ENCODE results near the gene PANK4. TPM values are rescaled to one million over a fixed set of nuclear protein-coding genes. Genes with fewer than 3 reads are reported as not detected.

PANK4 gene
- total RNA-seq, 1 donor from 2014 or later, result 26.1 TPM

DNA sequence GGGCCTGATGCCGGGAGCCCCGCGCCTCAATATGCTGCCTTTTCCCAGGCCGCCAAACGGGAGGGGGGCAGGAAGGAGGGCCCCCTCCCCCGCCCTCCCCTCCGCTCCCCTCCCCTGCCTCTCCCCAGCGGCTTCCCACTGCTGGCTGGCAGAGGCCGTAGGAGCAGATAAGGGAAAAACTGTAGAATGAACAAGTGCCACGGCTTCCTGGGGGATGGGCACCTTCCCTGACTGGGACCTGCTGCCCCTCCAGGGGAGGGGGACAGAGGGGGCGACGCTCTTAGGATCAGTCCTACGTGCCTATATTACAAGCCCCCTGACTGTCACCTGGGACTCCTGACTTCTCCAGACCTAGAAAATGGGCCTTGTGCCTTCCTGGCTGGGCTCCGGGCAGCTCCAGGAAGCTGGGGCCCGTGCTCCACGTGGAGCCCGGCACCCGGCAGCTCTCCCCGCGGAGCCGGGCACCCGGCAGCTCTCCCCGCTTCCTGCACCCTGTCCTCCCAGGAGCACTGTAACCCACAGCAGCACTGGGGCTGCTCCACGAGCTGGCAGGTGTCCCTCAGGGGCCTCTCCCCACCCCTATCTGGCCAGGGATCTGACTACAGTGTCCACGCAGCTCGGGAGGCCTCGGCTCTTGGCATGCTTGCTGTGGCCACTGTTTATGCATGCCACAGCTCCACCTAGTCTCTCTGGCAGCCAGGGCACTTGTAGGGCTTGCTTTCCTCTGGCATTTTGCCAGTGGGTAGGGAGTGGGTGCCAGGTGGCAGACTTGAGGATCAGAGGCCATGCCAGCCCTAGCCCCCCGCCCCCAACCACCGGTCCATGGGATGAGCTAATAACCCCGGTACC lies 4.3 kb upstream of the PANK4 start:
- H3K36me3 ChIP-seq (ENCODE audit: control insufficient read depth in 3 of 3, insufficient read depth in 3 of 3, low read length in 3 of 3), result no peaks in the 10 kb centered on the region
- peak overlapping the region in 2 of 3 donors; percentile 33 to 60 for H3K9ac ChIP-seq (ENCODE audit: low read depth in 1 of 3, low read length in 3 of 3)
- peak overlapping the region in 1 of 3 donors; percentile 29 for H3K4me3 ChIP-seq (ENCODE audit: low read length in 3 of 3)
- H3K9me3 ChIP-seq (ENCODE audit: control insufficient read depth in 3 of 3, low read length in 3 of 3), result no peaks in the 10 kb centered on the region
- H3K27ac ChIP-seq (ENCODE audit: low read depth, low read length), result no peak overlapping the region
- H3K27me3 ChIP-seq (ENCODE audit: control insufficient read depth in 3 of 3, insufficient read depth in 3 of 3, low read length in 3 of 3), result peaks cover 3 to 17% (median 15%) of the 10 kb centered on the region in 3 donors
- H3K4me1 ChIP-seq (ENCODE audit: control insufficient read depth in 3 of 3, insufficient read depth in 3 of 3, low read length in 3 of 3), result peaks cover 55 to 65% (median 59%) of the 10 kb centered on the region in 3 donors

- no peaks in the 10 kb centered on the region for H3K9me3 ChIP-seq (ENCODE audit: control insufficient read depth in 3 of 3, low read length in 3 of 3)
- H3K4me3 ChIP-seq (ENCODE audit: low read length in 3 of 3), result peak within 1 kb of the TSS; percentile 38 to 52 (median 51)
- peak within 1 kb of the TSS; percentile 45 to 72 (median 57) for H3K9ac ChIP-seq (ENCODE audit: low read depth in 1 of 3, low read length in 3 of 3)
- peaks cover 3 to 12% (median 8%) of the 10 kb centered on the region in 3 donors for H3K27me3 ChIP-seq (ENCODE audit: control insufficient read depth in 3 of 3, insufficient read depth in 3 of 3, low read length in 3 of 3)
- H3K4me1 ChIP-seq (ENCODE audit: control insufficient read depth in 3 of 3, insufficient read depth in 3 of 3, low read length in 3 of 3), result peaks cover 62 to 73% (median 65%) of the 10 kb centered on the region in 3 donors
- H3K36me3 ChIP-seq (ENCODE audit: control insufficient read depth in 3 of 3, insufficient read depth in 3 of 3, low read length in 3 of 3), result peaks cover 0 to 2% (median 0%) of the 10 kb centered on the region in 3 donors
- peak within 1 kb of the TSS; percentile 92 for H3K27ac ChIP-seq (ENCODE audit: low read depth, low read length)
Measured at GRCh38 chr1:2529784-2530512, 3.6 kb upstream of the PANK4 start, which contains the start of gene HES5. HES5 (minus strand) TSS chr1:2530263; CDS start chr1:2530164, 99 bp downstream.

DNA sequence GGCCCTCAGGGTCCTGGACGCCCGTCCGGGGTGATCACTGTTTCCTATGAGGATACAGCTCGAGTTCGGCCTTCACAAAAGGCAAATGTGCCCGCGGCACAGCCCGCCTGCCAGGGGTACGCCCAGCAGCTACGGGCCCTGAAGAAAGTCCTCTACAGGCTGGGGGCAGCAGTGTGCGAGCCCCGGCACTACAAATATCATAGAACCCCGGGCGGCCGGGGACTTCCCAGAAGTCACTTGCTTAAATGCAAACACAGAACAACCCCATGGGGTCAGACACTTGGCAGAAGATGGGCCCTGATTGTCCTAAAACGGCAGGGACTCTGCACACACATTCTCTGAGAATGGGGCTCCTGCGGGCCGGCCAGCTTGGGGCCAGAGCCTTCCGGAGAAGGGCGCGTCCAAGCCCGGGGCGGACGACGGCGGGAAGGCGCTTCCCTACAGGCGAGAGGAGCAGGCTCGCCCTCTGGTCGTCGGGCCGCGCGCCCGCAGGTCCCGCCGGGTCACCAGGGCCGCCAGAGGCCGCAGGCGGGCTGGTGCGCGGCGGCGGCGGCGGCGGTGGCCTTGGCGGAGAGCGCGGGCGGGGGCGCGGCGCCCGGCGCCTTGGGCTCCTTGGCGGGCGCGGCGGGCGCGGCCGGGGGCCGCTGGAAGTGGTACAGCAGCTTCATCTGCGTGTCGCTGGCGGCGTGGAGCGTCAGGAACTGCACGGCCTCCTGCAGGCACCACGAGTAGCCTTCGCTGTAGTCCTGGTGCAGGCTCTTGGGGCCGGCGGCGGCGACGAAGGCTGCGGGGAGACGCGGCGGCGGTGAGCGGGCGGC lies 2.8 kb upstream of the PANK4 start:
- Histone ChIP-seq H3K27ac (ENCODE audit: low read depth, low read length) (peak overlapping the region; percentile 92), H3K9me3 (ENCODE audit: control insufficient read depth in 3 of 3, low read length in 3 of 3) (no peaks in the 10 kb centered on the region), H3K4me1 (ENCODE audit: control insufficient read depth in 3 of 3, insufficient read depth in 3 of 3, low read length in 3 of 3) (peaks cover 70 to 78% (median 70%) of the 10 kb centered on the region in 3 donors), H3K27me3 (ENCODE audit: control insufficient read depth in 3 of 3, insufficient read depth in 3 of 3, low read length in 3 of 3) (peaks cover 3 to 8% (median 4%) of the 10 kb centered on the region in 3 donors), H3K36me3 (ENCODE audit: control insufficient read depth in 3 of 3, insufficient read depth in 3 of 3, low read length in 3 of 3) (peaks cover 0 to 2% (median 0%) of the 10 kb centered on the region in 3 donors), H3K4me3 (ENCODE audit: low read length in 3 of 3) (peak overlapping the region; percentile 43 to 52 (median 51)), H3K9ac (ENCODE audit: low read depth in 1 of 3, low read length in 3 of 3) (peak overlapping the region; percentile 45 to 72 (median 57))

GRCh38 chr1:2528611-2528965 lies 2.2 kb upstream of the PANK4 start:
- Histone ChIP-seq H3K4me3 (ENCODE audit: low read length in 3 of 3) (peak overlapping the region; percentile 43 to 51 (median 45)), H3K36me3 (ENCODE audit: control insufficient read depth in 3 of 3, insufficient read depth in 3 of 3, low read length in 3 of 3) (peaks cover 0 to 2% (median 0%) of the 10 kb centered on the region in 3 donors), H3K9me3 (ENCODE audit: control insufficient read depth in 3 of 3, low read length in 3 of 3) (no peaks in the 10 kb centered on the region), H3K27ac (ENCODE audit: low read depth, low read length) (peak overlapping the region; percentile 92), H3K9ac (ENCODE audit: low read depth in 1 of 3, low read length in 3 of 3) (peak overlapping the region; percentile 45 to 72 (median 51)), H3K4me1 (ENCODE audit: control insufficient read depth in 3 of 3, insufficient read depth in 3 of 3, low read length in 3 of 3) (peaks cover 76 to 84% (median 76%) of the 10 kb centered on the region in 3 donors), H3K27me3 (ENCODE audit: control insufficient read depth in 3 of 3, insufficient read depth in 3 of 3, low read length in 3 of 3) (peaks cover 0 to 8% (median 4%) of the 10 kb centered on the region in 3 donors)

DNA sequence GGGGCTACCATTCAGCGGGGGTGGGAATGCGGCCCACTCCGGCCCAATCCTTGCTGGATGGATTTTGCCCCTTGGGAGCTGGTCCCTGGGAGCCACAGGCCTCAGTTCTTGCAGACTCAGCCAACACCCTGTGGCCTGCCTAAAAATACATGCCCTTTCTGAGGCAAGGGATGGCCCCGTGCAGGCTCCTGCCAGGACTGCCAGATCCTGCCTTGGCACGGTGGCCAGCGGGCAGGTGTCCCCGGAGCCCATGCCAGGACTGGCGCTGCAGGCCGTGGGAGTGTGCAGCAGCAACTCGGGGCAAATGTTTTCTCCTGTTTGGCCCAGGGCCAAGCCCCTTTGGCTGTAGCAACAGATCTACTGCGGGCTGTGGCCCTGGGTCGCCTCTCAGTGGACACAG lies 1.6 kb upstream of the PANK4 start:
- H3K4me1 ChIP-seq (ENCODE audit: control insufficient read depth in 3 of 3, insufficient read depth in 3 of 3, low read length in 3 of 3), result peaks cover 76 to 86% (median 78%) of the 10 kb centered on the region in 3 donors
- H3K27ac ChIP-seq (ENCODE audit: low read depth, low read length), result peak overlapping the region; percentile 92
- peak overlapping the region; percentile 65 to 89 (median 77) for H3K9ac ChIP-seq (ENCODE audit: low read depth in 1 of 3, low read length in 3 of 3)
- no peaks in the 10 kb centered on the region for H3K9me3 ChIP-seq (ENCODE audit: control insufficient read depth in 3 of 3, low read length in 3 of 3)
- peak overlapping the region; percentile 32 to 67 (median 35) for H3K4me3 ChIP-seq (ENCODE audit: low read length in 3 of 3)
- H3K27me3 ChIP-seq (ENCODE audit: control insufficient read depth in 3 of 3, insufficient read depth in 3 of 3, low read length in 3 of 3), result peaks cover 0 to 8% (median 4%) of the 10 kb centered on the region in 3 donors
- H3K36me3 ChIP-seq (ENCODE audit: control insufficient read depth in 3 of 3, insufficient read depth in 3 of 3, low read length in 3 of 3), result peaks cover 0 to 2% (median 0%) of the 10 kb centered on the region in 3 donors

DNA sequence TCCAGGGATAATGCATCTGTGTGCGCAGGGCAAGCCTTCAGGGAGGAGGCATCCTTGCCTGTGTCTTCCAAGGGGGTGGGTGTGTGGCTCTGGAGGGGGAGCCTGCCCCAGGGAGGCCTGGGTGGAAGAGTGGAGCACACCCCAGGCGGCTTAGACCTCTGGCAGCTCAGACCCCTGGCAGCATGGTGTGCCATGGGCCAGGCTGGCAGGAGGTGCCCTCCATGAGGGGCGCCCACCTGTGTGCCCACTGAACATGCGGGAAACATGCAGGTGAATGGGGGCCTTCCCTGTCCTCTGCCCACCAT lies 1.1 kb upstream of the PANK4 start:
- Histone ChIP-seq H3K9me3 (ENCODE audit: control insufficient read depth in 3 of 3, low read length in 3 of 3) (no peaks in the 10 kb centered on the region), H3K36me3 (ENCODE audit: control insufficient read depth in 3 of 3, insufficient read depth in 3 of 3, low read length in 3 of 3) (peaks cover 0 to 2% (median 0%) of the 10 kb centered on the region in 3 donors), H3K27me3 (ENCODE audit: control insufficient read depth in 3 of 3, insufficient read depth in 3 of 3, low read length in 3 of 3) (peaks cover 0 to 8% (median 4%) of the 10 kb centered on the region in 3 donors), H3K4me3 (ENCODE audit: low read length in 3 of 3) (peak overlapping the region; percentile 14 to 67 (median 32)), H3K9ac (ENCODE audit: low read depth in 1 of 3, low read length in 3 of 3) (peak overlapping the region; percentile 65 to 89 (median 77)), H3K4me1 (ENCODE audit: control insufficient read depth in 3 of 3, insufficient read depth in 3 of 3, low read length in 3 of 3) (peaks cover 75 to 87% (median 80%) of the 10 kb centered on the region in 3 donors), H3K27ac (ENCODE audit: low read depth, low read length) (peak overlapping the region; percentile 92)

DNA sequence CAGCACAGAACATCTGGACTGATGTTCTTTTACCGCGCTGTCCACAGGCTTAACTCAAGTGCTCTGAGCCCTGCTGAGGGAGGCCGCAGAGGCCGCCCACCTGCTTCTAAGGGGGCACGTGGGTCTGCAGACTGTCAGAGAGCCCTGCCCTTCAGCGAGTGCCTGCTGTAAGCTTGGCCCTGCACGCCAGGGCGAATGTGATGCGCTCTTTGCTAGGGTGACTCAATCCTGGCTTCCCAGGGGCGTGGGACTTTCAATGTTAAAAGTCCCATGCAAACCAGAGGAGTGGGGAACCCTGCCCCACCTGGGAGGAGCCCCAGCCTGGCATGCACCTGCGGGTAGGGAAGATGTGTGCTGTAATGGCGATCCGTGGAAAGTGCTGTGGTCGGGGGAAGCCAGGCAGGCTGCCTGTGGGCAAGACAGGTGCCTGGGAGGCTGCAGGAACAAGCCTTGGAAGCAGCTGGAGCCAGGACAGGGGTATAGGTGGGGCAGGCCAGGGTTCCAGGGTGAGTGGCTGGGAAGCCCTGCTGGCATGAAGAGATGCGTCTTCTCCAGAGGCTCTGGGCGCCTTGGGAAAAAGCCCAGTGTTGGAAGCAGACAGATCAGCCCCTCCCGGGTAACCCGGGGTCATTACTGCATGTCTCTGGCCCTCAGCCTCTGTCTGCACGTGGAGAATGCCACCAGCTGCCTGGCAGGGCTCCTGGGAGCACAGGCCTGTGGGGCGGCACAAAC lies 594 bp upstream of the PANK4 start:
- peak overlapping the region; percentile 92 for H3K27ac ChIP-seq (ENCODE audit: low read depth, low read length)
- peak overlapping the region; percentile 57 to 67 (median 60) for H3K4me3 ChIP-seq (ENCODE audit: low read length in 3 of 3)
- H3K36me3 ChIP-seq (ENCODE audit: control insufficient read depth in 3 of 3, insufficient read depth in 3 of 3, low read length in 3 of 3), result peaks cover 0 to 2% (median 0%) of the 10 kb centered on the region in 3 donors
- H3K9me3 ChIP-seq (ENCODE audit: control insufficient read depth in 3 of 3, low read length in 3 of 3), result no peaks in the 10 kb centered on the region
- H3K9ac ChIP-seq (ENCODE audit: low read depth in 1 of 3, low read length in 3 of 3), result peak overlapping the region; percentile 65 to 89 (median 77)
- H3K27me3 ChIP-seq (ENCODE audit: control insufficient read depth in 3 of 3, insufficient read depth in 3 of 3, low read length in 3 of 3), result peaks cover 0 to 7% (median 4%) of the 10 kb centered on the region in 3 donors
- H3K4me1 ChIP-seq (ENCODE audit: control insufficient read depth in 3 of 3, insufficient read depth in 3 of 3, low read length in 3 of 3), result peaks cover 73 to 82% (median 76%) of the 10 kb centered on the region in 3 donors

DNA sequence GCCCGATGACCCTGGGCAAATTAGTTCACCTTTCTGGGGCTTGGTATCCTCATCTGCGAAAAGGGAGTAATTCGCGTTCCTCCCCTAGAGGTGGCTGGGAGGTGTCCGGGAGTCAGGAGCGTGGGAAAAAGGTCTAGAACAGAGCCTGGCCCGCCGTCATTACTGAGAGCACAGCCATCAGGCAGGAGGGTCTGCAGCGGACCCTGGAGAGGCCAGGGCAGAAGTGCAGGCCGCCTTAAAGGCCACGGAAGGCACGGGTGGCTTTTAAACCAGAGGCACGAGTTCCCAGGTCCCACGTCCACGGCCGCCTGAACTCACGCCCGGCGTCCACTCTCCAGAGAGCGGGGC lies 850 bp downstream of the PANK4 start:
- H3K4me1 ChIP-seq (ENCODE audit: control insufficient read depth in 3 of 3, insufficient read depth in 3 of 3, low read length in 3 of 3), result peaks cover 58 to 68% (median 61%) of the 10 kb centered on the region in 3 donors

More for the DNA sequence above, 850 bp downstream of the PANK4 start:
- no peaks in the 10 kb centered on the region for H3K9me3 ChIP-seq (ENCODE audit: control insufficient read depth in 3 of 3, low read length in 3 of 3)
- peak overlapping the region; percentile 84 to 92 (median 91) for H3K4me3 ChIP-seq (ENCODE audit: low read length in 3 of 3)
- H3K36me3 ChIP-seq (ENCODE audit: control insufficient read depth in 3 of 3, insufficient read depth in 3 of 3, low read length in 3 of 3), result peaks cover 6 to 13% (median 10%) of the 10 kb centered on the region in 3 donors
- peaks cover 0 to under 1% (median 0%) of the 10 kb centered on the region in 3 donors for H3K27me3 ChIP-seq (ENCODE audit: control insufficient read depth in 3 of 3, insufficient read depth in 3 of 3, low read length in 3 of 3)
- peak overlapping the region; percentile 60 for H3K27ac ChIP-seq (ENCODE audit: low read depth, low read length)
- peak overlapping the region; percentile 81 to 92 (median 86) for H3K9ac ChIP-seq (ENCODE audit: low read depth in 1 of 3, low read length in 3 of 3)
